ENCODE results near the gene SULT1C3. TPM values are rescaled to one million over a fixed set of nuclear protein-coding genes. Genes with fewer than 3 reads are reported as not detected.

Gene SULT1C3
- total and polyA plus RNA-seq, 2 of the 8 experiments (the other 6 are each of a cell fraction or from before 2014, with no cell fraction given), result not detected

GRCh38 chr2:108304975-108305374, 65.2 kb downstream of the SULT1C3 start:
- no peak overlapping the region for H3K9ac ChIP-seq (replicated peaks in 1 of 4; ENCODE audit: extremely low read depth in 1 of 4, low read depth in 3 of 4, low read length in 3 of 4)
- no peak overlapping the region for H3K4ac ChIP-seq (replicated peaks; ENCODE audit: insufficient read length, low read depth, low read length)
- no peaks in the 10 kb centered on the region for H3K79me2 ChIP-seq (ENCODE audit: control insufficient read depth in 1 of 2, insufficient read depth in 2 of 2, low read length in 2 of 2)
- no peak overlapping the region for H2BK120ac ChIP-seq (replicated peaks; ENCODE audit: low read depth, low read length)
- no peak overlapping the region for H2AFZ ChIP-seq (ENCODE audit: low read length)
- no peaks in the 10 kb centered on the region for H3K9me3 ChIP-seq (ENCODE audit: insufficient read depth in 2 of 2, low read depth in 1 of 2, low read length in 1 of 2)
- H2BK20ac ChIP-seq (ENCODE audit: low read length), result no peak overlapping the region
- no peak overlapping the region for H3K4me2 ChIP-seq (ENCODE audit: insufficient read depth in 1 of 2, low read depth in 2 of 2, low read length in 2 of 2)
- DNase-seq (ENCODE audit: low read depth in 1 of 2, low spot score in 2 of 2) (no peak), FAIRE-seq (no peak)
- no peak overlapping the region for H3K23ac ChIP-seq (ENCODE audit: insufficient read length)
- no peak overlapping the region for H2AK5ac ChIP-seq (ENCODE audit: low read depth, low read length)
- no peaks in the 10 kb centered on the region for H4K20me1 ChIP-seq (replicated peaks in 1 of 2; ENCODE audit: control insufficient read depth in 1 of 2, insufficient read depth in 2 of 2, low read length in 2 of 2)
- H3K36me3 ChIP-seq (ENCODE audit: control insufficient read depth in 2 of 4, insufficient read depth in 4 of 4, low read length in 3 of 4), result no peaks in the 10 kb centered on the region
- 91% methylated on average over 2 of the region's 2 CpGs; no CpG with 5 or more reads in 1 of the 2 experiments for WGBS, 2 experiments (ENCODE audit: extremely low coverage in 1 of 2, insufficient coverage in 1 of 2, insufficient read length in 1 of 2, insufficient replicate concordance in 2 of 2, low coverage in 1 of 2, low lambda C conversion rate in 2 of 2, missing lambda C conversion rate in 1 of 2)
- H4K5ac ChIP-seq (ENCODE audit: insufficient read length, low read depth, low read length), result no peak overlapping the region
- no peaks in the 10 kb centered on the region for H3K23me2 ChIP-seq (ENCODE audit: low read depth, low read length)
- H3K56ac ChIP-seq (replicated peaks; ENCODE audit: insufficient read length, low read depth, low read length), result no peak overlapping the region
- no peaks in the 10 kb centered on the region for H3K4me1 ChIP-seq (replicated peaks in 1 of 4; ENCODE audit: control insufficient read depth in 3 of 4, insufficient read depth in 4 of 4, low read length in 3 of 4)
- no peak overlapping the region for H3K4me3 ChIP-seq (ENCODE audit: extremely low read depth in 1 of 4, insufficient read depth in 2 of 4, low read depth in 3 of 4, low read length in 4 of 4)
- CTCF ChIA-PET (ENCODE audit: partially characterized antibody), result no interaction called here
- H3K79me1 ChIP-seq (ENCODE audit: low read depth, low read length), result no peaks in the 10 kb centered on the region
- H4K91ac ChIP-seq (replicated peaks; ENCODE audit: insufficient read length, low read length), result no peak overlapping the region
- H3K27me3 ChIP-seq (replicated peaks in 1 of 4; ENCODE audit: control insufficient read depth in 3 of 4, extremely low read depth in 1 of 4, insufficient read depth in 3 of 4, low read length in 3 of 4), result no peaks in the 10 kb centered on the region; a peak in 1 of 7 replicates
- H2BK15ac ChIP-seq (ENCODE audit: low read length), result no peak overlapping the region
- no peak overlapping the region for H3K27ac ChIP-seq (ENCODE audit: low read depth, low read length)
- H2BK12ac ChIP-seq (ENCODE audit: low read depth, low read length), result no peak overlapping the region
- POLR2A ChIA-PET (ENCODE audit: partially characterized antibody), result no interaction called here
- no peak overlapping the region for H3K18ac ChIP-seq (ENCODE audit: extremely low read depth, low read length)
- H4K8ac ChIP-seq (ENCODE audit: extremely low read depth, insufficient read depth, low read length), result no peak overlapping the region
- H3K14ac ChIP-seq (ENCODE audit: insufficient read length), result no peak overlapping the region
- H2BK5ac ChIP-seq (ENCODE audit: low read depth, low read length), result no peak overlapping the region
- no peak for TF ChIP-seq CTCF (IDR thresholded peaks at IDR 0.05; ENCODE audit: control extremely low read depth in 1 of 3, insufficient read depth in 1 of 3, low read depth in 1 of 3, low read length in 3 of 3)
- no peak for TF ChIP-seq RBBP5 (IDR thresholded peaks at IDR 0.05; ENCODE audit: borderline replicate concordance, low read depth, low read length)
- no peak for TF ChIP-seq GABPA (IDR thresholded peaks at IDR 0.05; ENCODE audit: borderline replicate concordance, insufficient read depth, low read length)
- no peak for TF ChIP-seq BACH1 (IDR thresholded peaks at IDR 0.05; ENCODE audit: low read length)
- no peak for TF ChIP-seq SIN3A (conservative IDR thresholded peaks at IDR 0.05 in 1 of 2, IDR thresholded peaks at IDR 0.05 in 1 of 2; ENCODE audit: low read depth in 1 of 2, low read length in 2 of 2)

Data from H1 (cell line).